Hepatocyte (in vitro differentiated cells): Measurements from ENCODE around the gene SH3RF3.

Source experiments
- CTCF ChIP-seq: fragments of 200-600 bp; sonication (generic); IDR thresholded peaks from 2 replicates; pipeline ENCODE4 v1.5.1; 2016; ENCODE audit warnings: antibody characterized with exemption, mild to moderate bottlenecking; ENCODE audit not compliant: poor library complexity
- EZH2 ChIP-seq: fragments of 200-600 bp; sonication (generic); IDR thresholded peaks from 2 replicates; pipeline ENCODE4 v1.6.1; 2016; ENCODE audit warnings: antibody characterized with exemption, mild to moderate bottlenecking, borderline replicate concordance

- TF ChIP-seq CTCF = no peak
- TF ChIP-seq EZH2 = no peak
Observed at GRCh38 chr2:109442715-109443319, 313.8 kb downstream of the SH3RF3 start.
